ENCODE results near the gene ABCA6.
"Not testable (repeated sequence)": the region's sequence is repeated elsewhere in the genome, so short reads cannot be mapped to it uniquely, and the experiment has no call there.

The ABCA6 gene

GRCh38 chr17:69130627-69131296 is 10.9 kb downstream of the ABCA6 start:
- no peak for DNase-seq

- no peak for DNase-seq
Measured at GRCh38 chr17:69123626-69124025, 18.1 kb downstream of the ABCA6 start.

- DNase-seq, result no peak
Measured at GRCh38 chr17:69122065-69122464, 19.6 kb downstream of the ABCA6 start.

GRCh38 chr17:69117855-69118784 is 23.6 kb downstream of the ABCA6 start:
- DNase-seq, result no peak

GRCh38 chr17:69111794-69112193 is 29.9 kb downstream of the ABCA6 start:
- DNase-seq, result no peak

- no peak for DNase-seq
Measured at GRCh38 chr17:69105907-69106730, 35.6 kb downstream of the ABCA6 start.

- DNase-seq, result no peak
Measured at GRCh38 chr17:69103557-69104233, 38.0 kb downstream of the ABCA6 start.

- no peak for DNase-seq
Measured at GRCh38 chr17:69098625-69099024, 43.1 kb downstream of the ABCA6 start.

- DNase-seq, result no peak
Measured at GRCh38 chr17:69096541-69096940, 45.2 kb downstream of the ABCA6 start.

- no peak for DNase-seq
Measured at GRCh38 chr17:69093995-69094394, 47.7 kb downstream of the ABCA6 start.

GRCh38 chr17:69093279-69093789 is 48.4 kb downstream of the ABCA6 start:
- DNase-seq, result no peak

- no peak for DNase-seq
Measured at GRCh38 chr17:69090365-69090764, 51.3 kb downstream of the ABCA6 start.

GRCh38 chr17:69088643-69089200 is 53.0 kb downstream of the ABCA6 start:
- DNase-seq, result no peak

GRCh38 chr17:69086641-69087040 is 55.1 kb downstream of the ABCA6 start:
- DNase-seq, result no peak

GRCh38 chr17:69084911-69085310 is 56.8 kb downstream of the ABCA6 start:
- no peak for DNase-seq

GRCh38 chr17:69082696-69083095 is 59.0 kb downstream of the ABCA6 start:
- DNase-seq, result no peak

GRCh38 chr17:69078864-69079263 is 62.8 kb downstream of the ABCA6 start:
- DNase-seq, result no peak

- no peak for DNase-seq
Measured at GRCh38 chr17:69075823-69076222, 65.9 kb downstream of the ABCA6 start.

- DNase-seq, result not testable (repeated sequence)
Measured at GRCh38 chr17:69073392-69073791, 68.3 kb downstream of the ABCA6 start.

- not testable (repeated sequence) for DNase-seq
Measured at GRCh38 chr17:69072803-69073256, 68.9 kb downstream of the ABCA6 start.

GRCh38 chr17:69071233-69071586 is 70.5 kb downstream of the ABCA6 start:
- not testable (repeated sequence) for DNase-seq

Measured in EL (cell line).